ENCODE results near the gene LRRC75B. TPM values are rescaled to one million over a fixed set of nuclear protein-coding genes. Genes with fewer than 3 reads are reported as not detected.
A peak's percentile ranks its signal among the peaks of the same experiment; 100 is the strongest.
"Not testable (repeated sequence)": the region's sequence is repeated elsewhere in the genome, so short reads cannot be mapped to it uniquely, and the experiment has no call there.

Gene LRRC75B
- total and polyA plus RNA-seq, 2 of the 13 experiments (the other 11 are each of a cell fraction or from before 2014, with no cell fraction given) = 11.8 to 34.8 TPM

DNA sequence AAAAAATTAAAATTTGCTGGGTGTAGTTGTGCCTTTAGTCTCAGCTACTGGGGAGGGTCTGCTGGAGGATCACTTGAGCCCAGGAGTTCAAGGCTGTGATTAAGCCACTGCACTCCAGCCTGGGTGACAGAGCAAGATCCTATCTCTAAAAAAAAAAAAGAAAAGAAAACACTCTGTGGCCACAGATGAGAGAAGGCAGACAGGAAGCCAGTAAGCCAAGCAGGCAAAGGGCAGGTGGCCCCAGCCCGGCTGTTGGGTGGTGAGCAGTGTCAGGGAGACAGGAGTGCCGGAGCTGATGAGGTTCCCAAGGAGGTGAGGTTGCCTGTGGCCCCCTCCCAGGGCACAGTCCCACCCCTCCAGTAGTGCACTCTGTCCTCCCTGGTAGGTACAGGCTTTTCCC is 29.7 kb upstream of the LRRC75B start:
- BruUV-seq (replicated peaks); H3K79me2 ChIP-seq (ENCODE audit: insufficient read depth, low read length); H3K27me3 ChIP-seq (ENCODE audit: control insufficient read depth in 1 of 2, insufficient read depth in 2 of 2, low read length in 2 of 2); POLR2A ChIA-PET; H3K9ac ChIP-seq (ENCODE audit: insufficient read depth, low read depth, low read length); in situ Hi-C loops (cut with HindIII; ENCODE audit: extremely low pct_ligation_motif_present, low pct_unique_long_range_greater_than_20kb); H2AFZ ChIP-seq (ENCODE audit: low read length); H4K20me1 ChIP-seq (ENCODE audit: insufficient read depth, low read length); FAIRE-seq; intact Hi-C loops (cut with micrococcal nuclease; ENCODE audit: unreplicated experiment); H3K4me3 ChIP-seq (replicated peaks in 1 of 3; ENCODE audit: insufficient read depth in 1 of 3, low read depth in 2 of 3, low read length in 3 of 3); ATAC-seq; H3K9me3 ChIP-seq (ENCODE audit: low read length); H3K4me2 ChIP-seq (ENCODE audit: low read depth, low read length); CTCF ChIA-PET (ENCODE audit: low intra/inter-chr PET ratio, low total read pairs); H3K36me3 ChIP-seq (replicated peaks in 1 of 2; ENCODE audit: control insufficient read depth in 1 of 2, insufficient read depth in 2 of 2, low read length in 2 of 2); H3K27ac ChIP-seq (ENCODE audit: extremely low read length, insufficient read depth, low read length): not testable (repeated sequence)
- WGBS (ENCODE audit: low lambda C conversion rate) = 15% methylated on average over 2 of the region's 2 CpGs
- DNase-seq (ENCODE audit: low spot score) = peak; percentile 41
- H3K4me1 ChIP-seq (ENCODE audit: insufficient read depth, low read length) = peaks cover 14% of the 10 kb centered on the region
- TF ChIP-seq, protein P1, sequence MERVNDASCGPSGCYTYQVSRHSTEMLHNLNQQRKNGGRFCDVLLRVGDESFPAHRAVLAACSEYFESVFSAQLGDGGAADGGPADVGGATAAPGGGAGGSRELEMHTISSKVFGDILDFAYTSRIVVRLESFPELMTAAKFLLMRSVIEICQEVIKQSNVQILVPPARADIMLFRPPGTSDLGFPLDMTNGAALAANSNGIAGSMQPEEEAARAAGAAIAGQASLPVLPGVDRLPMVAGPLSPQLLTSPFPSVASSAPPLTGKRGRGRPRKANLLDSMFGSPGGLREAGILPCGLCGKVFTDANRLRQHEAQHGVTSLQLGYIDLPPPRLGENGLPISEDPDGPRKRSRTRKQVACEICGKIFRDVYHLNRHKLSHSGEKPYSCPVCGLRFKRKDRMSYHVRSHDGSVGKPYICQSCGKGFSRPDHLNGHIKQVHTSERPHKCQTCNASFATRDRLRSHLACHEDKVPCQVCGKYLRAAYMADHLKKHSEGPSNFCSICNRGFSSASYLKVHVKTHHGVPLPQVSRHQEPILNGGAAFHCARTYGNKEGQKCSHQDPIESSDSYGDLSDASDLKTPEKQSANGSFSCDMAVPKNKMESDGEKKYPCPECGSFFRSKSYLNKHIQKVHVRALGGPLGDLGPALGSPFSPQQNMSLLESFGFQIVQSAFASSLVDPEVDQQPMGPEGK (CRISPR knock-in tag; IDR thresholded peaks at IDR 0.05) = 0 out of 2 replicates have a peak, but pooled peaks have one; percentile 11
- TF ChIP-seq SAP130 (CRISPR knock-in tag; IDR thresholded peaks at IDR 0.05; ENCODE audit: low read depth) = peak; percentile 40; the same call in 1 of the 2 replicates
- TF ChIP-seq, protein P2, sequence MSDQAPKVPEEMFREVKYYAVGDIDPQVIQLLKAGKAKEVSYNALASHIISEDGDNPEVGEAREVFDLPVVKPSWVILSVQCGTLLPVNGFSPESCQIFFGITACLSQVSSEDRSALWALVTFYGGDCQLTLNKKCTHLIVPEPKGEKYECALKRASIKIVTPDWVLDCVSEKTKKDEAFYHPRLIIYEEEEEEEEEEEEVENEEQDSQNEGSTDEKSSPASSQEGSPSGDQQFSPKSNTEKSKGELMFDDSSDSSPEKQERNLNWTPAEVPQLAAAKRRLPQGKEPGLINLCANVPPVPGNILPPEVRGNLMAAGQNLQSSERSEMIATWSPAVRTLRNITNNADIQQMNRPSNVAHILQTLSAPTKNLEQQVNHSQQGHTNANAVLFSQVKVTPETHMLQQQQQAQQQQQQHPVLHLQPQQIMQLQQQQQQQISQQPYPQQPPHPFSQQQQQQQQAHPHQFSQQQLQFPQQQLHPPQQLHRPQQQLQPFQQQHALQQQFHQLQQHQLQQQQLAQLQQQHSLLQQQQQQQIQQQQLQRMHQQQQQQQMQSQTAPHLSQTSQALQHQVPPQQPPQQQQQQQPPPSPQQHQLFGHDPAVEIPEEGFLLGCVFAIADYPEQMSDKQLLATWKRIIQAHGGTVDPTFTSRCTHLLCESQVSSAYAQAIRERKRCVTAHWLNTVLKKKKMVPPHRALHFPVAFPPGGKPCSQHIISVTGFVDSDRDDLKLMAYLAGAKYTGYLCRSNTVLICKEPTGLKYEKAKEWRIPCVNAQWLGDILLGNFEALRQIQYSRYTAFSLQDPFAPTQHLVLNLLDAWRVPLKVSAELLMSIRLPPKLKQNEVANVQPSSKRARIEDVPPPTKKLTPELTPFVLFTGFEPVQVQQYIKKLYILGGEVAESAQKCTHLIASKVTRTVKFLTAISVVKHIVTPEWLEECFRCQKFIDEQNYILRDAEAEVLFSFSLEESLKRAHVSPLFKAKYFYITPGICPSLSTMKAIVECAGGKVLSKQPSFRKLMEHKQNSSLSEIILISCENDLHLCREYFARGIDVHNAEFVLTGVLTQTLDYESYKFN (CRISPR knock-in tag; conservative IDR thresholded peaks at IDR 0.05) = peak; percentile 50
- TF ChIP-seq, protein P3, sequence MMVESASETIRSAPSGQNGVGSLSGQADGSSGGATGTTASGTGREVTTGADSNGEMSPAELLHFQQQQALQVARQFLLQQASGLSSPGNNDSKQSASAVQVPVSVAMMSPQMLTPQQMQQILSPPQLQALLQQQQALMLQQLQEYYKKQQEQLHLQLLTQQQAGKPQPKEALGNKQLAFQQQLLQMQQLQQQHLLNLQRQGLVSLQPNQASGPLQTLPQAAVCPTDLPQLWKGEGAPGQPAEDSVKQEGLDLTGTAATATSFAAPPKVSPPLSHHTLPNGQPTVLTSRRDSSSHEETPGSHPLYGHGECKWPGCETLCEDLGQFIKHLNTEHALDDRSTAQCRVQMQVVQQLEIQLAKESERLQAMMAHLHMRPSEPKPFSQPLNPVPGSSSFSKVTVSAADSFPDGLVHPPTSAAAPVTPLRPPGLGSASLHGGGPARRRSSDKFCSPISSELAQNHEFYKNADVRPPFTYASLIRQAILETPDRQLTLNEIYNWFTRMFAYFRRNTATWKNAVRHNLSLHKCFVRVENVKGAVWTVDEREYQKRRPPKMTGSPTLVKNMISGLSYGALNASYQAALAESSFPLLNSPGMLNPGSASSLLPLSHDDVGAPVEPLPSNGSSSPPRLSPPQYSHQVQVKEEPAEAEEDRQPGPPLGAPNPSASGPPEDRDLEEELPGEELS (CRISPR knock-in tag; IDR thresholded peaks at IDR 0.05) = 0 out of 2 replicates have a peak, but pooled peaks have one; percentile 25
- TF ChIP-seq ETV5 (CRISPR knock-in tag; IDR thresholded peaks at IDR 0.05; ENCODE audit: borderline replicate concordance) = peak; percentile 68; the same call in 1 of the 2 replicates
- TF ChIP-seq HDAC2 (CRISPR knock-in tag; IDR thresholded peaks at IDR 0.05) = peak; percentile 33; the same call in 1 of the 2 replicates
- TF ChIP-seq, protein P4, sequence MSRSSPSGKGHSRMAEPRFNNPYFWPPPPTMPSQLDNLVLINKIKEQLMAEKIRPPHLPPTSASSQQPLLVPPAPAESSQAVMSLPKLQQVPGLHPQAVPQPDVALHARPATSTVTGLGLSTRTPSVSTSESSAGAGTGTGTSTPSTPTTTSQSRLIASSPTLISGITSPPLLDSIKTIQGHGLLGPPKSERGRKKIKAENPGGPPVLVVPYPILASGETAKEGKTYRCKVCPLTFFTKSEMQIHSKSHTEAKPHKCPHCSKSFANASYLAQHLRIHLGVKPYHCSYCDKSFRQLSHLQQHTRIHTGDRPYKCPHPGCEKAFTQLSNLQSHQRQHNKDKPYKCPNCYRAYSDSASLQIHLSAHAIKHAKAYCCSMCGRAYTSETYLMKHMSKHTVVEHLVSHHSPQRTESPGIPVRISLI (CRISPR knock-in tag; IDR thresholded peaks at IDR 0.05; ENCODE audit: borderline replicate concordance) = peak; percentile 85; the same call in 1 of the 2 replicates
- TF ChIP-seq SALL1 (CRISPR knock-in tag; IDR thresholded peaks at IDR 0.05) = 0 out of 2 replicates have a peak, but pooled peaks have one; percentile 16
- peak; percentile 16; the same call in 1 of the 2 replicates for TF ChIP-seq TBX2 (CRISPR knock-in tag; IDR thresholded peaks at IDR 0.05; ENCODE audit: borderline replicate concordance)
- TF ChIP-seq HNF4A (CRISPR knock-in tag; IDR thresholded peaks at IDR 0.05) = peak; percentile 30; the same call in 1 of the 2 replicates

Data from HepG2 (cell line).